Endothelial cell of umbilical vein (primary cell): ENCODE data around the gene PCBP4. TPM values are rescaled to one million over a fixed set of nuclear protein-coding genes. Genes with fewer than 3 reads are reported as not detected.

ENCODE experiments used
- BruUV-seq: library from RNA; stranded (reverse); fragments of 400-500 nt; replicated peaks from 2 replicates; lab custom pipeline; 2021; lab: Mats Ljungman, UMichigan
- CTCF ChIA-PET: fragments of 300-600, 350-600 bp; sonication (Branson Sonifier 250); formaldehyde crosslinking; loops from one replicate; lab custom pipeline; 2021; ENCODE audit warnings: antibody characterized with exemption, inconsistent platforms; lab: Charles Lee
- POLR2A ChIA-PET: fragments of 300-600, 350-600 bp; sonication (Branson Sonifier 250); formaldehyde crosslinking; loops from one replicate; lab custom pipeline; 2021; ENCODE audit warnings: antibody characterized with exemption, inconsistent platforms; lab: Charles Lee
- DNase-seq: peaks from one replicate; pipeline ENCODE4 v3.0.0-alpha.2; 2011; ENCODE audit warnings: low read depth, low spot score
- FAIRE-seq: peaks from 2 replicates; lab custom pipeline; 2011; peaks lifted over from hg19 to GRCh38; lab: Jason Lieb, UNC
- H2AFZ ChIP-seq: 2 replicates; pipeline ENCODE4 v1.6.0; 2012; ENCODE audit warnings: low read depth, low read length, control low read depth, inconsistent platforms
- H3K27ac ChIP-seq: 2 replicates; pipeline ENCODE4 v1.5.1; 2011; ENCODE audit warnings: low read depth, mild to moderate bottlenecking, control low read depth, low read length, moderate library complexity; ENCODE audit not compliant: insufficient read depth
- H3K27me3 ChIP-seq, 2 experiments: 2 replicates each; pipeline versions ENCODE4 v1.6.0 to v1.6.1; 2011; ENCODE audit warnings: low read length in 2 of 2, mixed read lengths in 1 of 2; ENCODE audit not compliant: control insufficient read depth in 2 of 2, insufficient read depth in 2 of 2
- H3K36me3 ChIP-seq, 2 experiments: 2 replicates in 1 of 2; 3 replicates in 1 of 2; pipeline ENCODE4 v1.5.1; 2011; ENCODE audit warnings: low read length in 2 of 2, mild to moderate bottlenecking in 1 of 2, moderate library complexity in 1 of 2; ENCODE audit not compliant: control insufficient read depth in 2 of 2, insufficient read depth in 2 of 2; ENCODE audit errors: extremely low read depth in 1 of 2
- H3K4me1 ChIP-seq: 3 replicates; pipeline ENCODE4 v1.5.1; 2011; ENCODE audit warnings: mild to moderate bottlenecking, low read length; ENCODE audit not compliant: control insufficient read depth, insufficient read depth; ENCODE audit errors: extremely low read depth
- H3K4me2 ChIP-seq: 2 replicates; pipeline ENCODE4 v1.6.1; 2011; ENCODE audit warnings: low read length, control low read depth, mixed read lengths; ENCODE audit not compliant: insufficient read depth
- H3K4me3 ChIP-seq, 3 experiments: fragments of 200-600 bp in 1 of 3; sonication (generic), shearing (Covaris generic) in 1 of 3; replicated peaks in 1 of 3; 2 replicates each; pipeline ENCODE4 v1.5.1; 2011 to 2016; ENCODE audit warnings: control low read depth in 3 of 3, low read length in 3 of 3, mild to moderate bottlenecking in 2 of 3, inconsistent platforms in 1 of 3, low read depth in 1 of 3, moderate library complexity in 1 of 3; ENCODE audit not compliant: insufficient read depth in 1 of 3
- H3K79me2 ChIP-seq: 2 replicates; pipeline ENCODE4 v1.6.0; 2012; ENCODE audit warnings: low read length, inconsistent platforms; ENCODE audit not compliant: control insufficient read depth, insufficient read depth
- H3K9ac ChIP-seq: replicated peaks from 2 replicates; pipeline ENCODE3; 2011; ENCODE audit warnings: low read length, control low read depth; ENCODE audit not compliant: insufficient read depth; ENCODE audit errors: extremely low read depth
- H3K9me1 ChIP-seq: replicated peaks from 3 replicates; pipeline ENCODE4 v1.6.0; 2011; ENCODE audit warnings: mild to moderate bottlenecking, low read length; ENCODE audit not compliant: control insufficient read depth, insufficient read depth; ENCODE audit errors: extremely low read depth
- H3K9me3 ChIP-seq: replicated peaks from 2 replicates; pipeline ENCODE4 v1.5.1; 2012; ENCODE audit warnings: low read length, inconsistent platforms; ENCODE audit not compliant: control insufficient read depth, insufficient read depth
- H4K20me1 ChIP-seq: replicated peaks from 2 replicates; pipeline ENCODE3; 2011; ENCODE audit warnings: mild to moderate bottlenecking, low read length; ENCODE audit not compliant: control insufficient read depth, insufficient read depth; ENCODE audit errors: extremely low read depth
- CTCF ChIP-seq, 2 donors: IDR thresholded peaks; 1 replicate in 1 of 2; 2 replicates in 1 of 2; pipeline ENCODE4 v1.5.1; 2011; ENCODE audit warnings: low read length in 2 of 2, mild to moderate bottlenecking in 2 of 2, moderate library complexity in 2 of 2, control low read depth in 1 of 2, inconsistent platforms in 1 of 2, low read depth in 1 of 2; ENCODE audit not compliant: insufficient read depth in 1 of 2; ENCODE audit errors: extremely low read depth in 1 of 2
- EZH2 ChIP-seq: IDR thresholded peaks from 2 replicates; pipeline ENCODE4 v1.6.1; 2012; ENCODE audit warnings: borderline replicate concordance, low read depth, mild to moderate bottlenecking, moderate library complexity, low read length, inconsistent platforms; ENCODE audit not compliant: severe bottlenecking
- FOS ChIP-seq: IDR thresholded peaks from 2 replicates; pipeline ENCODE4 v1.6.1; 2011; ENCODE audit warnings: mild to moderate bottlenecking, low read length, moderate library complexity, borderline replicate concordance; ENCODE audit not compliant: insufficient read depth
- GATA2 ChIP-seq: IDR thresholded peaks from 2 replicates; pipeline ENCODE4 v1.7.0; 2011; ENCODE audit warnings: low read depth, mild to moderate bottlenecking, moderate library complexity, mixed read lengths, low read length; ENCODE audit not compliant: insufficient read length, insufficient read depth
- JUN ChIP-seq: IDR thresholded peaks from 2 replicates; pipeline ENCODE4 v1.6.1; 2011; ENCODE audit warnings: borderline replicate concordance, low read depth; ENCODE audit not compliant: insufficient read length, insufficient read depth
- MYC ChIP-seq: IDR thresholded peaks from one replicate; pipeline ENCODE4 v1.6.1; 2011; ENCODE audit warnings: mild to moderate bottlenecking, low read depth, low read length
- POLR2A ChIP-seq: IDR thresholded peaks from 2 replicates; pipeline ENCODE4 v1.6.1; 2012; ENCODE audit warnings: low read depth, mild to moderate bottlenecking, control low read depth, low read length
- POLR2AphosphoS5 ChIP-seq: IDR thresholded peaks from 2 replicates; pipeline ENCODE4 v1.6.1; 2012; ENCODE audit warnings: low read depth, mild to moderate bottlenecking, control low read depth, low read length, moderate library complexity; ENCODE audit not compliant: insufficient read depth
- dilution Hi-C: fragments of 300-500 bp; cut with MboI; formaldehyde crosslinking; loops from one replicate; pipeline ENCODE4 v1.15.0; 2019; ENCODE audit warnings: low sequenced_read_pairs; ENCODE audit not compliant: extremely low pct_ligation_motif_present
- intact Hi-C: fragments of 100-400 bp; cut with micrococcal nuclease; formaldehyde crosslinking; loops from one replicate; pipeline ENCODE4 v1.10.0; 2022
- polyA plus RNA-seq, 4 experiments: library from polyadenylated mRNA; depleted of rRNA in 3 of 4; stranded (reverse) in 3 of 4; unstranded in 1 of 4; fragments of >200 nt; gene quantifications; 2 replicates each; pipeline versions ENCODE4 v1.2.1 to v1.2.3, GENCODE V29; 2011 to 2012; ENCODE audit warnings: missing spikeins in 1 of 4
- total RNA-seq: library from RNA; stranded (reverse); gene quantifications from 2 replicates; pipeline ENCODE4 v1.2.3, GENCODE V29; 2021
- TF ChIP-seq, protein P1 (sequence below): IDR thresholded peaks from 2 replicates; pipeline ENCODE4 v1.6.1; 2011; ENCODE audit not compliant: insufficient read depth, insufficient read length

PCBP4 gene
- total and polyA plus RNA-seq, 2 donors (not counting 3 experiments of a cell fraction or from before 2014, with no cell fraction given), result 46.5 to 63.1 TPM

DNA sequence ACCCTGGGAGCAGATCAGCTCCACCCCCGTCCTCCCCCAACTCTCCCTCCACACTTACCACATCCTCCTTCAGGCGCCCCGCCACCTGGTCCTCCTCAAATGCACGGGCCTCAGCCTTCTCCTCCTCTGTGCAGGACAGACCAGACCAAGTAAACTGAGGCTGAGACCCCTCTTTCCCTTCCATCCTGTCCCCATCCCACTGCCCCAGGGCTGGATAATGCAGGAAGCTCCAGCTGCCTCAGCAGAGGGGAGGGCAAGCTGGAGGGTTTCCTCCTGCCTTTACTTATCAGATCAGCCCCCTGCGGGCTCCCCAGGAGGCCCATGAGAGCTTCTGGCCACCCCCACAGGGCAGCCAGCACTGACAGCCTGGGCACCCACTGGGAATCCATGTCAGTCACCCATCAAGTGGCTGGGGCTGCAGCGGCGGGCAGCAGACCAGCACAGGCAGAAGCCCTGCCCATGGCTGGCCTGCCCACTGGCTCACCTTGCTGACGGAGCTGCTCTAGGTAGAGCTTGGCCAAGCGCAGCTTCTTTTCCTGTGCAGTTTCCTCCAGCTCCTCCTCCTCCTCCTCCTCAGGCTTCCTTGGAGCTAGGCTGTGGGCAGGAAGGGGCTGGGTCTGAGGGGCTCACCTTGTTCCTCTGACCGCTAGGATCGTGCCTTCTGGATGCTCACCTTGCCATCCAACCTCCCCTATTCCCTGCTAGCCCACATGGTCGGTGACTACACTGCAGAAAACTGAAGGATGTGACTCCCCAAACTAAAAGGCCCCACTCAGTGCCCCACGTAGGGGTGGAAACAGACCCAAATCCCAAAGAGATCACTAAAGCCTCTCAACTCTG, 29.4 kb downstream of the PCBP4 start:
- POLR2A ChIA-PET, result interaction anchor here (0.6 kb wide), 1 partner anchor 407 kb away, joined by 4 read pairs; no protein-coding TSS in a partner anchor
- no peak overlapping the region for H3K4me2 ChIP-seq
- DNase-seq (no peak), FAIRE-seq (no peak)
- no peaks in the 10 kb centered on the region for H3K27me3 ChIP-seq
- no peaks in the 10 kb centered on the region for H3K9me3 ChIP-seq
- peaks cover 0 to 38% of the 10 kb centered on the region in 2 experiments for H3K36me3 ChIP-seq
- H4K20me1 ChIP-seq, result no peaks in the 10 kb centered on the region
- CTCF ChIA-PET, result no interaction called here
- no peak overlapping the region for H3K4me3 ChIP-seq
- no TSS peak for BruUV-seq
- dilution Hi-C loops (no loop called here), intact Hi-C loops (no loop called here)
- H3K4me1 ChIP-seq, result peaks cover 17% of the 10 kb centered on the region
- H3K9ac ChIP-seq, result no peak overlapping the region
- peaks cover 16% of the 10 kb centered on the region for H3K79me2 ChIP-seq
- H3K27ac ChIP-seq, result no peak overlapping the region
- no peaks in the 10 kb centered on the region for H3K9me1 ChIP-seq
- no peak overlapping the region for H2AFZ ChIP-seq
- TF ChIP-seq JUN (no peak), POLR2AphosphoS5 (no peak), CTCF (IDR thresholded peaks at IDR 0.05; ENCODE audit: extremely low read depth in 1 of 2, insufficient read depth in 1 of 2, low read depth in 1 of 2, low read length in 2 of 2) (no peak), FOS (no peak), POLR2A (no peak), MYC (no peak), GATA2 (no peak), EZH2 (no peak)
- TF ChIP-seq, protein P1, sequence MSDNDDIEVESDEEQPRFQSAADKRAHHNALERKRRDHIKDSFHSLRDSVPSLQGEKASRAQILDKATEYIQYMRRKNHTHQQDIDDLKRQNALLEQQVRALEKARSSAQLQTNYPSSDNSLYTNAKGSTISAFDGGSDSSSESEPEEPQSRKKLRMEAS, result no peak
